CD4-positive, alpha-beta memory T cell (primary cell): Measurements from ENCODE around the gene DOP1A. TPM values are rescaled to one million over a fixed set of nuclear protein-coding genes. Genes with fewer than 3 reads are reported as not detected.
A peak's percentile ranks its signal among the peaks of the same experiment; 100 is the strongest.

Experiments
- CTCF ChIA-PET: fragments of 350-600 bp; sonication (Branson Sonifier 250); formaldehyde crosslinking; loops from one replicate; lab custom pipeline; 2021; ENCODE audit warnings: inconsistent platforms; ENCODE audit not compliant: partially characterized antibody; lab: Charles Lee
- POLR2A ChIA-PET: fragments of 350-600 bp; sonication (Branson Sonifier 250); formaldehyde crosslinking; loops from one replicate; lab custom pipeline; 2021; ENCODE audit not compliant: partially characterized antibody; lab: Charles Lee
- DNase-seq, 5 donors: peaks; one replicate each; pipeline versions ENCODE4 v3.0.0 to v3.0.0-alpha.2; 2020 to 2022; ENCODE audit warnings: mixed read lengths in 1 of 5
- H3K27ac ChIP-seq: one replicate; pipeline ENCODE4 v1.7.0; 2013; ENCODE audit warnings: low read depth, low read length
- H3K27me3 ChIP-seq: 2 replicates; pipeline ENCODE4 v1.7.0; 2013; ENCODE audit warnings: mild to moderate bottlenecking, low read length, moderate library complexity; ENCODE audit not compliant: insufficient read depth
- H3K36me3 ChIP-seq: 2 replicates; pipeline ENCODE4 v1.7.0; 2013; ENCODE audit warnings: mild to moderate bottlenecking, low read length, moderate library complexity; ENCODE audit not compliant: insufficient read depth
- H3K4me1 ChIP-seq: 2 replicates; pipeline ENCODE4 v1.7.0; 2013; ENCODE audit warnings: mild to moderate bottlenecking, low read length, moderate library complexity; ENCODE audit not compliant: insufficient read depth
- H3K4me3 ChIP-seq, 2 donors: one replicate each; pipeline ENCODE4 v1.7.0; 2013; ENCODE audit warnings: low read length in 2 of 2, mild to moderate bottlenecking in 1 of 2
- H3K9me3 ChIP-seq, 2 donors: one replicate each; pipeline ENCODE4 v1.7.0; 2013; ENCODE audit warnings: low read length in 2 of 2, control low read depth in 1 of 2; ENCODE audit not compliant: control insufficient read depth in 1 of 2
- H3K27ac Mint-ChIP-seq, 7 donors: one replicate each; pipeline ENCODE4 v1.8.0; 2020 to 2021; ENCODE audit warnings: mixed read lengths in 7 of 7, mild to moderate bottlenecking in 6 of 7, inconsistent platforms in 3 of 7, moderate library complexity in 3 of 7
- H3K27me3 Mint-ChIP-seq, 2 donors: one replicate each; pipeline ENCODE4 v1.8.0; 2020 to 2021; ENCODE audit warnings: mixed read lengths in 2 of 2
- H3K36me3 Mint-ChIP-seq, 2 donors: one replicate each; pipeline ENCODE4 v1.8.0; 2020 to 2021; ENCODE audit warnings: mixed read lengths in 2 of 2, inconsistent platforms in 1 of 2, mild to moderate bottlenecking in 1 of 2
- H3K4me1 Mint-ChIP-seq, 4 donors: one replicate each; pipeline ENCODE4 v1.8.0; 2020 to 2021; ENCODE audit warnings: mixed read lengths in 4 of 4, mild to moderate bottlenecking in 1 of 4
- H3K4me3 Mint-ChIP-seq, 8 donors: one replicate each; pipeline ENCODE4 v1.8.0; 2020 to 2021; ENCODE audit warnings: mixed read lengths in 8 of 8, mild to moderate bottlenecking in 7 of 8, moderate library complexity in 6 of 8, inconsistent platforms in 3 of 8
- H3K9me3 Mint-ChIP-seq, 8 donors: one replicate each; pipeline ENCODE4 v1.8.0; 2020 to 2021; ENCODE audit warnings: mixed read lengths in 8 of 8, mild to moderate bottlenecking in 5 of 8, inconsistent platforms in 3 of 8, moderate library complexity in 1 of 8
- intact Hi-C: fragments of 100-400 bp; cut with micrococcal nuclease; formaldehyde crosslinking; loops from one replicate; pipeline ENCODE4 v1.15.1; 2023
- polyA plus RNA-seq, 2 donors: library from polyadenylated mRNA; unstranded; fragments of 300-500 nt; fragmentation: Illumina TruSeq; gene quantifications; one replicate each; pipeline ENCODE4 v1.2.3, GENCODE V29; 2021
- total RNA-seq, 2 experiments: library from RNA; stranded (reverse); gene quantifications; one replicate each; pipeline ENCODE4 v1.2.3, GENCODE V29; 2021

The DOP1A gene
- total and polyA plus RNA-seq, 4 experiments from 2014 or later, result 0.88 to 36.6 (median 19.2) TPM

DNA sequence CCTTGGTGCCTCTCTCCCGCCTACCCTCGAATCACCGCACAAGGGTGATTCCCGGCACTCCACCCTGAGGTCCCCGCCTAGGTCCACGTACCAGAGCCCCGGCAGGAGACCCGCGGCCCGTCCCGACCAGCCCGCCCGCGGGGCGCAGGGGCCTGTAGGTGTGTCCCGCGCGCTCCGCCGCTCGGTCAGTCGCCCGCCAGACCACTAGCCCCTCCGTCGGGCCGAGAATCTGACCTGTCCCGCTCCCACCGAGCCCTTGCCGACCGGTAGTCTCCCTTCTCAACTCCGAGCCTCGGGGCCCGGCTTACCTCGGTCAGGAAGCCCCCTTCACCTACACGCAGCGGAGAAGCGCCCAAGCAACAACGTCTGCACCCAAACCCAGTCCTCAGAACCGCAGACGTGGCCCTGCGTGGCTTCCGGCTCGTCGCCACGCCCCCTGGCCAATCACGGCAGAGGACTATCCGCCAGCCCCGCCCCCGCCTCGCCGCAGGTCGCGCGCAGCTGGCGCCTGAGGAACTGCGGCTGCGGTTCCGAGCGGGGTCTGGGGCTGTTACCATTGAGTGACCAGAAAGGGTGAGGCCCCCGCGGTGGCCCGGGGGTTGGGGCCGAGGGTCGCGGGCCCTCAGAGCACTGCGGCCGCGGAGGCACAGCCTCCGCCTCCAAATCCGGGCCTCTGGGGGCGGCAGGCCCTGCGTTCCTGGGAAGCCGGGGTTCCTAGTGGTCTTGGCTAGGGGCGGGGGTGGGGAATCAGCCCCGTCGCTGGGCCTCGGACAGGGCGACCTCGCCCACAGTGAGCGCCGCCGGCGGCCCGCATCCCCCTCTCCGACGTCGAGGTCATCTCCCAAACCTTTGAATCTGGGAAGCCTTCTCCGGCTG lies 125.6 kb downstream of the DOP1A start, which contains the start of the genes PGM3 and RWDD2A:
PGM3 (minus strand) TSS at position 395 of the 876 bp plus-strand sequence. CDS start 2,253 bp downstream, outside the sequence.
RWDD2A (plus strand) TSS at position 487 of the 876 bp plus-strand sequence. CDS start 1,095 bp downstream, outside the sequence.
- CTCF ChIA-PET, result interaction anchor here (4.0 to 12.0 kb wide), 2 partner anchors 22 to 127 kb away, joined by 12 to 108 read pairs; partner anchors contain the start of genes DOP1A and UBE3D
- peak within 1 kb of the TSS; percentile 87 to 99 (median 98) for H3K27ac Mint-ChIP-seq
- H3K4me1 ChIP-seq, result peaks cover 21% of the 10 kb centered on the region
- peaks cover 3 to 22% of the 10 kb centered on the region in 2 donors for H3K36me3 Mint-ChIP-seq
- H3K9me3 Mint-ChIP-seq, result no peaks in the 10 kb centered on the region
- H3K27me3 Mint-ChIP-seq, result no peaks in the 10 kb centered on the region
- H3K36me3 ChIP-seq, result no peaks in the 10 kb centered on the region
- peaks cover 32 to 66% (median 49%) of the 10 kb centered on the region in 4 donors for H3K4me1 Mint-ChIP-seq
- peak within 1 kb of the TSS; percentile 88 for H3K27ac ChIP-seq
- DNase-seq, result peak; percentile 87 to 90 (median 90)
- H3K9me3 ChIP-seq, result no peaks in the 10 kb centered on the region
- no peaks in the 10 kb centered on the region for H3K27me3 ChIP-seq
- H3K4me3 ChIP-seq, result peak within 1 kb of the TSS; percentile 65 to 71
- POLR2A ChIA-PET, result interaction anchor here (0.8 to 2.1 kb wide), 4 partner anchors 11 to 946 kb away, joined by 3 to 11 read pairs (median 6); partner anchors contain the start of genes DOP1A and IBTK
- intact Hi-C loops, result loop anchor here (1.0 to 5.0 kb wide), 4 partner anchors 22 to 1034 kb away; partner anchors contain the start of genes CEP162, CYB5R4 and DOP1A
- peak within 1 kb of the TSS; percentile 96 to 99 (median 98) for H3K4me3 Mint-ChIP-seq

DNA sequence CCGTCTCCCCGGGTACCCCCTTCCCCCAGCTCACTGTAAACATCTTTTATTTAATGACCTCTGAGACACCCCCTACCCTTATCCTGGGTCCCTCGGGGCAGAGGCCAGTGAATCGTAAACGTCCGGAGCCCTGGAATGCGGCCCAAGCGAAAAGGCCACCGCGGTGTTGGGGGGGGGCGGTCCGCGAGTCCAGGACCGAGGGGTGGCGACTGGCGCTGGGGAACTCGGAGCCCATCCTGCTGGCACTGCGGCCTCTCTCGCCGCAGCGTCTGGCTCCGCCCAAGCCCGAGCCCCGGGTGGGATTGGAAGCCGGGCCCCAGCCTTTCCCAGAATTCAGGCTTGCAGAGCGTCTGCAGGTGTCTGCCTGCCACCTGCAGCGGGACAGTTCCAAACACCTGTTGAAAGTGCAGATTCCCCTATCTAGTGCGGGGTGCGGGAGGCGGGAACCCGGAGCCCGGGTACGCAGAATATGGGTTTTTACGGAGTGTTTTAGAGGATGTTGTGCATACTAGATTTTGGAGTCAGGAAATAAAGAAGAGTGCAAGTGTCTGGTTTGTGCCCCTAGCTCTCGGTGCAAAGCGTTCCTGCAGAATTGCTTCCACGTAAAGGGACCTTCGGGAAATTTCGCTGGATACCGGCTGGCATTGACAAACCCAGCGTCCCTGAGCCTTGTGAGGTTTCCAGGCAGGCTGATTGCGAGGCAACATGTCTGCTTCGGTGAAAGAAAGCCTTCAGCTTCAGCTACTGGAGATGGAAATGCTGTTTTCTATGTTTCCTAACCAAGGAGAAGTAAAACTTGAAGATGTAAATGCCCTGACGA lies 126.5 kb downstream of the DOP1A start:
- H3K4me1 Mint-ChIP-seq, result peaks cover 32 to 58% (median 45%) of the 10 kb centered on the region in 4 donors
- peak overlapping the region; percentile 74 to 99 (median 86) for H3K4me3 Mint-ChIP-seq
- peak overlapping the region in 6 of 7 donors; percentile 1 to 87 (median 74) for H3K27ac Mint-ChIP-seq
- H3K9me3 ChIP-seq, result no peaks in the 10 kb centered on the region
- no peaks in the 10 kb centered on the region for H3K36me3 ChIP-seq
- H3K4me1 ChIP-seq, result peaks cover 21% of the 10 kb centered on the region
- peak in 4 of 5 donors; percentile 12 to 48 (median 14) for DNase-seq
- intact Hi-C loops, result loop anchor here (1.0 to 5.0 kb wide), 4 partner anchors 21 to 1033 kb away; partner anchors contain the start of genes CEP162, CYB5R4 and DOP1A
- no peaks in the 10 kb centered on the region for H3K9me3 Mint-ChIP-seq
- no peaks in the 10 kb centered on the region for H3K27me3 ChIP-seq
- H3K27ac ChIP-seq, result peak overlapping the region; percentile 88
- CTCF ChIA-PET, result interaction anchor here (0.8 to 12.0 kb wide), 3 partner anchors 11 to 127 kb away, joined by 3 to 108 read pairs (median 12); partner anchors contain the start of genes DOP1A and UBE3D
- peak overlapping the region; percentile 65 to 71 for H3K4me3 ChIP-seq
- H3K36me3 Mint-ChIP-seq, result peaks cover 3 to 16% of the 10 kb centered on the region in 2 donors
- POLR2A ChIA-PET, result interaction anchor here (0.8 to 2.1 kb wide), 4 partner anchors 10 to 946 kb away, joined by 3 to 11 read pairs (median 6); partner anchors contain the start of genes DOP1A and IBTK
- no peaks in the 10 kb centered on the region for H3K27me3 Mint-ChIP-seq

DNA sequence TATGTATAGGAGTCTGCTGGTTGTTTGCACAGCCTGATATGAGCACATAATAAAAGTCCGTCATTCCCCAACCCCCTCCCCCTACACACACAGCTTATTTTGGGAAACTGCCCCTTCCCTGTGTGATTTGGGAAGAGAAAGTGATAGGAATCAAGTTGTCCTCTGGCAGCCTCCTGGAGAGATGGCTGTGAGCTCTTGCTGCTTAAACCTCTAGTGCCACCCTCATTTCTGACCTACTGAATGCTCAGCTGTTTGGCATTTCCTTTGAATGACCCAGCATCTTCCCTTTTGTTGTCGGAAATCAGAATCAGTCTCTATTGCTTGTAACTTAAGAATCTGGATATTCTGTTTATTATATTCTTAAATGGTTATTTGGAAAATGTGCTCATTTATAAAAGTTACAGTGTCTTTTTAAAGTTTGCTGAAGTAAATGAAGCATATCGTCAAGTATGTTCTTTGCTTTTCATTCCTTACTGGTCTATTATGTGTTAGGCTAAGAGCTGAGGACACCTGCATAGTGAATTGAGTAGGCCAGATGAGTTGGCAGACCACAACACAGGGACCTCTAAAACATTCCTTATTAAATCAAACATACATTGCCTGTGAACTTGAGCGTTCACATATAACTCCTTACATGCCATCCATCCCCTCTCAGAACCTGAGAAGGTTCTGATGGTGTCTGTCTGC lies 131.2 kb downstream of the DOP1A start:
- no peak for DNase-seq
- intact Hi-C loops, result no loop called here
- Histone ChIP-seq H3K4me1 (peaks cover 7% of the 10 kb centered on the region), H3K27ac (no peak overlapping the region), H3K36me3 (no peaks in the 10 kb centered on the region), H3K9me3 (no peaks in the 10 kb centered on the region), H3K27me3 (no peaks in the 10 kb centered on the region), H3K4me3 (no peak overlapping the region)
- no peak overlapping the region for H3K4me3 Mint-ChIP-seq
- H3K4me1 Mint-ChIP-seq, result peaks cover 11 to 26% (median 17%) of the 10 kb centered on the region in 4 donors
- CTCF ChIA-PET, result interaction anchor here (1.5 to 12.0 kb wide), 4 partner anchors 17 to 133 kb away, joined by 3 to 108 read pairs (median 14); partner anchors contain the start of genes DOP1A and UBE3D
- no peaks in the 10 kb centered on the region for H3K9me3 Mint-ChIP-seq
- POLR2A ChIA-PET, result no interaction called here
- no peak overlapping the region for H3K27ac Mint-ChIP-seq
- peaks cover 0 to 5% of the 10 kb centered on the region in 2 donors for H3K36me3 Mint-ChIP-seq
- H3K27me3 Mint-ChIP-seq, result no peaks in the 10 kb centered on the region

DNA sequence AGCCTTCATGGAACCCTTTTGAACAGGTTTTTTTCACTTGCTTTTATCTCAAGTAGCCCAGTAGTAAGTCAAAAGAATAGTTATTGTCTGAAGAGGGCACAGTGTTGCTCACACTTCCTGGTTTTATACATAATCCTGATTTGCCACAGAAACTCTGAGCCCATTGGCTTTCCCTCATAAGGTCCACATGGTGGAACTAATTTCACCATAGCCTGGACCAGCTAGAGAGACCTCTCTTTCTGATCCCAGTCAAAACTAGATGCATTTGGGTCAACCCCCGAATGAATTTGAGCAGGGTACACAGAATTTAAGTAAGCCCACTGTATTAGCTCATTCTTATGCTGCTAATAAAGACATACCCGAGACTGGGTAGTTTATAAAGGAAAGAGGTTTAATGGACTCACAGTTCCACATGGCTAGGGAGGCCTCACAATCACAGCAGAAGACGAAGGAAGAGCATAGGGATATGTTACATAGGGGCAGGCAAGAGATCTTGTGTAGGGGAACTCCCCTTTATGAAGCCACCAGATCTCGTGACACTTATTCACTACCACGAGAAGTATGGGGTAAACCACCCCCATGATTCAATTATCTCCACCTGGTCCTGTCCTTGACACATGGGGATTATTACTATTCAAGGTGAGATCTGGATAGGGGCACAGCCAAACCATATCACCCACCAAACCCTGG lies 131.8 kb downstream of the DOP1A start:
- ChIA-PET CTCF (interaction anchor here (3.1 kb wide), 1 partner anchor 133 kb away, joined by 17 read pairs; the partner anchor contains the start of genes DOP1A and UBE3D), POLR2A (no interaction called here)
- Mint-ChIP-seq H3K9me3 (no peaks in the 10 kb centered on the region), H3K27me3 (no peaks in the 10 kb centered on the region), H3K36me3 (peaks cover 0 to 4% of the 10 kb centered on the region in 2 donors), H3K4me3 (no peak overlapping the region), H3K27ac (no peak overlapping the region), H3K4me1 (peaks cover 6 to 21% (median 12%) of the 10 kb centered on the region in 4 donors)
- no peaks in the 10 kb centered on the region for H3K27me3 ChIP-seq
- no peaks in the 10 kb centered on the region for H3K9me3 ChIP-seq
- intact Hi-C loops, result no loop called here
- H3K4me3 ChIP-seq, result no peak overlapping the region
- H3K36me3 ChIP-seq, result no peaks in the 10 kb centered on the region
- peaks cover 2% of the 10 kb centered on the region for H3K4me1 ChIP-seq
- no peak for DNase-seq
- H3K27ac ChIP-seq, result no peak overlapping the region

DNA sequence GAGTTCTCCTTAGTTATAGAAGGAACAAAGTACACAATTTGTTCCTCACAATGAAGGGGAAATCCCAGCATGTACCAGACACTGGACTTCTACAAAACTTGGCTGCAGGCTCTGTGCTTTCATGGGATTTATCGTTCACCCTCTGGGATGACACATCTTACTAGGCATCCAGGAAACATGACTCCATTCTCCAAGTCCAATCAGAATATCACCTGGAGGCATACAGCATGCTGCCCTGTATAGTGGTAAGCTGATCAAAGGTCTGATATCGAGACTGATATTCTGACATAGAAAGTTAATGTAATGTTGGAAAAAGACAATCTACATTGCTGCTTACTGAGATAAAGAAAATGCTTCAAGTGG lies 132.4 kb downstream of the DOP1A start:
- no peak overlapping the region for H3K4me3 Mint-ChIP-seq
- Histone ChIP-seq H3K36me3 (no peaks in the 10 kb centered on the region), H3K4me3 (no peak overlapping the region), H3K4me1 (no peaks in the 10 kb centered on the region), H3K27ac (no peak overlapping the region), H3K27me3 (no peaks in the 10 kb centered on the region), H3K9me3 (no peaks in the 10 kb centered on the region)
- H3K9me3 Mint-ChIP-seq, result no peaks in the 10 kb centered on the region
- H3K27ac Mint-ChIP-seq, result no peak overlapping the region
- DNase-seq, result no peak
- ChIA-PET CTCF (interaction anchor here (3.1 kb wide), 1 partner anchor 134 kb away, joined by 17 read pairs; the partner anchor contains the start of genes DOP1A and UBE3D), POLR2A (no interaction called here)
- peaks cover 2 to 15% (median 7%) of the 10 kb centered on the region in 4 donors for H3K4me1 Mint-ChIP-seq
- intact Hi-C loops, result no loop called here
- no peaks in the 10 kb centered on the region for H3K27me3 Mint-ChIP-seq
- H3K36me3 Mint-ChIP-seq, result peaks cover 0 to 2% of the 10 kb centered on the region in 2 donors

DNA sequence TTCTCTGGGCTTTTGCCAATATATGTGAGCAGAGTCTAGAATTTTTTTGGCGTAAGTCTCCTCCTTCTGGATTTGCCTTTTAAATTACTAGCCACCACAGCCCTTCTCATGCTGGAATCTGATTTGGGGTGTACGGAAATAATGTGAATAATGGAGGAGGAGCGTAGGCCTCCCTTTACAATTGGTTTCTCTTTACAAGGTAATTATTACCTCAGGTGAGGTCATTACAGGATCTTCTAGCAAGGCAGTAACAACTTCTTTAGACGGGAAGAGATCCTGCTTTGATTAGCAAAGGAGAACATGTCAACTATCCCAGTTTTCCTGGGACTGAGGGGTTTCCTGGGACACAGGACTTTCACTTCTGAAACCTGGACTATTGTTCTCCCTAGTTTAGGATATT lies 134.6 kb downstream of the DOP1A start:
- no peak for DNase-seq
- Mint-ChIP-seq H3K4me3 (no peak overlapping the region), H3K9me3 (peaks cover 0 to 2% (median 0%) of the 10 kb centered on the region in 8 donors), H3K27me3 (peaks cover 9 to 10% of the 10 kb centered on the region in 2 donors), H3K4me1 (peaks cover 0 to 5% (median 0%) of the 10 kb centered on the region in 4 donors), H3K36me3 (peaks cover 0 to 4% of the 10 kb centered on the region in 2 donors), H3K27ac (no peak overlapping the region)
- H3K9me3 ChIP-seq, result no peaks in the 10 kb centered on the region
- no peaks in the 10 kb centered on the region for H3K36me3 ChIP-seq
- ChIA-PET POLR2A (no interaction called here), CTCF (interaction anchor here (3.1 to 5.9 kb wide), 2 partner anchors 14 to 136 kb away, joined by 17 to 29 read pairs; partner anchors contain the start of genes DOP1A and UBE3D)
- intact Hi-C loops, result no loop called here
- H3K27me3 ChIP-seq, result no peaks in the 10 kb centered on the region
- no peak overlapping the region for H3K27ac ChIP-seq
- no peaks in the 10 kb centered on the region for H3K4me1 ChIP-seq
- H3K4me3 ChIP-seq, result no peak overlapping the region
